ENCODE results near the gene MRGPRD. TPM values are rescaled to one million over a fixed set of nuclear protein-coding genes. Genes with fewer than 3 reads are reported as not detected.

The MRGPRD gene
- total and polyA plus RNA-seq, 2 experiments from 2014 or later, result not detected

GRCh38 chr11:68946416-68947090, 34.2 kb downstream of the MRGPRD start:
- H3K27ac Mint-ChIP-seq, result peak overlapping the region; percentile 35
- peaks cover 24% of the 10 kb centered on the region for H3K4me1 Mint-ChIP-seq
- H3K9me3 Mint-ChIP-seq, result no peaks in the 10 kb centered on the region
- TF ChIP-seq POLR2AphosphoS5 (IDR thresholded peaks at IDR 0.05; ENCODE audit: low read depth) (no peak), STAT1 (IDR thresholded peaks at IDR 0.05; ENCODE audit: unreplicated experiment) (no peak), EZH2phosphoT487 (IDR thresholded peaks at IDR 0.05; ENCODE audit: unreplicated experiment) (no peak), CREB1 (CRISPR knock-in tag; IDR thresholded peaks at IDR 0.05; ENCODE audit: low read depth) (no peak), ETS1 (IDR thresholded peaks at IDR 0.05) (no peak), EZH2 (IDR thresholded peaks at IDR 0.05; ENCODE audit: low read depth, unreplicated experiment) (no peak), REST (IDR thresholded peaks at IDR 0.05; ENCODE audit: unreplicated experiment) (no peak), ZNF114 (CRISPR knock-in tag; IDR thresholded peaks at IDR 0.05) (no peak), JUNB (IDR thresholded peaks at IDR 0.05; ENCODE audit: unreplicated experiment) (no peak), ZNF331 (CRISPR knock-in tag; IDR thresholded peaks at IDR 0.05; ENCODE audit: low read depth) (no peak), NANOG (IDR thresholded peaks at IDR 0.05; ENCODE audit: borderline replicate concordance) (no peak), ZNF462 (CRISPR knock-in tag; IDR thresholded peaks at IDR 0.05) (no peak)
- TF ChIP-seq, protein P1, sequence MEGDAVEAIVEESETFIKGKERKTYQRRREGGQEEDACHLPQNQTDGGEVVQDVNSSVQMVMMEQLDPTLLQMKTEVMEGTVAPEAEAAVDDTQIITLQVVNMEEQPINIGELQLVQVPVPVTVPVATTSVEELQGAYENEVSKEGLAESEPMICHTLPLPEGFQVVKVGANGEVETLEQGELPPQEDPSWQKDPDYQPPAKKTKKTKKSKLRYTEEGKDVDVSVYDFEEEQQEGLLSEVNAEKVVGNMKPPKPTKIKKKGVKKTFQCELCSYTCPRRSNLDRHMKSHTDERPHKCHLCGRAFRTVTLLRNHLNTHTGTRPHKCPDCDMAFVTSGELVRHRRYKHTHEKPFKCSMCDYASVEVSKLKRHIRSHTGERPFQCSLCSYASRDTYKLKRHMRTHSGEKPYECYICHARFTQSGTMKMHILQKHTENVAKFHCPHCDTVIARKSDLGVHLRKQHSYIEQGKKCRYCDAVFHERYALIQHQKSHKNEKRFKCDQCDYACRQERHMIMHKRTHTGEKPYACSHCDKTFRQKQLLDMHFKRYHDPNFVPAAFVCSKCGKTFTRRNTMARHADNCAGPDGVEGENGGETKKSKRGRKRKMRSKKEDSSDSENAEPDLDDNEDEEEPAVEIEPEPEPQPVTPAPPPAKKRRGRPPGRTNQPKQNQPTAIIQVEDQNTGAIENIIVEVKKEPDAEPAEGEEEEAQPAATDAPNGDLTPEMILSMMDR (conservative IDR thresholded peaks at IDR 0.05; ENCODE audit: low read depth in 2 of 2), result no peak
- H3K27ac ChIP-seq (ENCODE audit: low read depth), result no peak overlapping the region
- no peak overlapping the region for H3K4me2 ChIP-seq
- H2AFZ ChIP-seq, result no peak overlapping the region
- ATAC-seq, result no peak
- no peaks in the 10 kb centered on the region for H4K20me1 ChIP-seq (replicated peaks; ENCODE audit: insufficient read depth)
- peaks cover 6% of the 10 kb centered on the region for H3K27me3 Mint-ChIP-seq (ENCODE audit: insufficient read depth, low read depth, poor library complexity)
- no peak for DNase-seq (ENCODE audit: low spot score)
- H3K79me2 ChIP-seq (replicated peaks; ENCODE audit: insufficient read depth), result no peaks in the 10 kb centered on the region
- H3K27me3 ChIP-seq (ENCODE audit: insufficient read depth), result no peaks in the 10 kb centered on the region
- peaks cover 6% of the 10 kb centered on the region; the same call in 1 of the 2 replicates for H3K4me1 ChIP-seq (ENCODE audit: insufficient read depth)
- H3F3A ChIP-seq (replicated peaks; ENCODE audit: low read depth), result no peaks in the 10 kb centered on the region
- no peak overlapping the region for H3K4me3 ChIP-seq
- no peak overlapping the region for H3K4me3 Mint-ChIP-seq
- H3K9me2 ChIP-seq (ENCODE audit: insufficient read depth), result no peaks in the 10 kb centered on the region
- H3K36me3 Mint-ChIP-seq (ENCODE audit: low read depth), result no peaks in the 10 kb centered on the region
- H3K36me3 ChIP-seq (ENCODE audit: insufficient read depth), result no peaks in the 10 kb centered on the region

Measured in GM23338 (cell line).